ENCODE data around the gene SP1.

DNA sequence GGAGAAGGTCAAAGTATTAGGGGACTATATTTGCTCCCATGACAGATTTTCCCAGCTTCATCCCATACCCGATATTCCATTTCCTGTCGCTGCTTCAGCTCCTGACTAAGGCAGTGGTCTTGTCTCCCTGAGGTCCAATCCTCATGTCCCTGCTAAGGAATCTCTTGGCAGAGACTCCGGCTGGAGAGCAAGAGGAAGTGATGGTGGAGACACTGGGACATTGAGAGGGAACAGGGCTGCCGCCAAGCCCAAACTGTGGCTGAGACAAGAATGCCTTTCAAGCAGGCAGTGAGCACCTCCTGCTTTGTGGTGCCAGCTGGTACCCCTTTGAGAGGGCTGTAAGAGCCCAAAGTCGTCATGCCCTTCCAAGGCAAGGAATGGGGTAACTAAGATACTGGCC, 49.3 kb upstream of the SP1 start:
- TF ChIP-seq ZNF660 (tag by site-specific recombination; IDR thresholded peaks at IDR 0.05) (no peak), CTCF (tag by site-specific recombination; IDR thresholded peaks at IDR 0.05) (no peak)

All from HEK293 (cell line).